ENCODE measurements around the gene STARD3.

The STARD3 gene

GRCh38 chr17:39628655-39629493 is 8.1 kb upstream of the STARD3 start:
- TF ChIP-seq CTCF (IDR thresholded peaks at IDR 0.05; ENCODE audit: control insufficient read depth, extremely low read depth, insufficient read depth) = no peak
- no peak overlapping the region for H3K4me3 ChIP-seq (ENCODE audit: low read depth, low read length)
- no peak for DNase-seq (ENCODE audit: low read depth)

GRCh38 chr17:39629494-39629880 is 7.5 kb upstream of the STARD3 start:
- TF ChIP-seq CTCF (IDR thresholded peaks at IDR 0.05; ENCODE audit: control insufficient read depth, extremely low read depth, insufficient read depth) = no peak
- no peak overlapping the region for H3K4me3 ChIP-seq (ENCODE audit: low read depth, low read length)
- no peak for DNase-seq (ENCODE audit: low read depth)

- DNase-seq (ENCODE audit: low read depth) = no peak
- TF ChIP-seq CTCF (IDR thresholded peaks at IDR 0.05; ENCODE audit: control insufficient read depth, extremely low read depth, insufficient read depth) = no peak
- H3K4me3 ChIP-seq (ENCODE audit: low read depth, low read length) = no peak overlapping the region
Observed at GRCh38 chr17:39629898-39630297, 7.0 kb upstream of the STARD3 start.

- no peak for TF ChIP-seq CTCF (IDR thresholded peaks at IDR 0.05; ENCODE audit: control insufficient read depth, extremely low read depth, insufficient read depth)
- no peak overlapping the region for H3K4me3 ChIP-seq (ENCODE audit: low read depth, low read length)
- peak; percentile 45 for DNase-seq (ENCODE audit: low read depth)
Observed at GRCh38 chr17:39631403-39631802, 5.5 kb upstream of the STARD3 start.

- TF ChIP-seq CTCF (IDR thresholded peaks at IDR 0.05; ENCODE audit: control insufficient read depth, extremely low read depth, insufficient read depth) = no peak
- no peak for DNase-seq (ENCODE audit: low read depth)
- H3K4me3 ChIP-seq (ENCODE audit: low read depth, low read length) = no peak overlapping the region
Observed at GRCh38 chr17:39632153-39632941, 4.6 kb upstream of the STARD3 start.

- no peak for DNase-seq (ENCODE audit: low read depth)
- TF ChIP-seq CTCF (IDR thresholded peaks at IDR 0.05; ENCODE audit: control insufficient read depth, extremely low read depth, insufficient read depth) = no peak
- no peak overlapping the region for H3K4me3 ChIP-seq (ENCODE audit: low read depth, low read length)
Observed at GRCh38 chr17:39633570-39634183, 3.3 kb upstream of the STARD3 start.
